ENCODE data around the gene SEPTIN10.
"Not testable (repeated sequence)": the region's sequence is repeated elsewhere in the genome, so short reads cannot be mapped to it uniquely, and the experiment has no call there.

SEPTIN10 gene

GRCh38 chr2:109613922-109614714 is at the start of gene SEPTIN10, which contains the start of gene SOWAHC:
Gene SEPTIN10, minus strand, starts transcription at chr2:109613966. Its CDS starts 139 bp downstream, at chr2:109613827.
Gene SOWAHC, plus strand, starts transcription at chr2:109614364. Its CDS starts 126 bp downstream, at chr2:109614490.
- DNase-seq, result peak; percentile 99

DNA sequence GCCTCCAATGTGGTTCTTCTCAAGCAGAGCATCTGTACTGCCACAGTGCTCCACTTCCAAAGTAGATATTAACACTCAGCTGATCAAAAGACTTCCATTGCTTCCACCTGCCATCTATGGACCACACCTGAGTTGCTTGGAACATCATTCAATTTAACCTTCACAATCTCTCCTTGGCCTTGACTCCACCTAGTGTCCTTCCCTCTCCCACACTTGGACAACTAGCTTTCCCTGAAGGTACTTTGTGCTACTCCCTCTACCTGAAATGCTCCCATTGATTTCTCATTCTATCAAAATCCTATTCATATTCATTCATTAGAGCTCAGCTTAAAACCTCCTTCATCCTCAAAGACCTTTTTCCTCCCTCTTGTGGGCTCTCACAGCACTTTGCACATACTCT is 49.1 kb upstream of the SEPTIN10 start:
- DNase-seq, result no peak

DNA sequence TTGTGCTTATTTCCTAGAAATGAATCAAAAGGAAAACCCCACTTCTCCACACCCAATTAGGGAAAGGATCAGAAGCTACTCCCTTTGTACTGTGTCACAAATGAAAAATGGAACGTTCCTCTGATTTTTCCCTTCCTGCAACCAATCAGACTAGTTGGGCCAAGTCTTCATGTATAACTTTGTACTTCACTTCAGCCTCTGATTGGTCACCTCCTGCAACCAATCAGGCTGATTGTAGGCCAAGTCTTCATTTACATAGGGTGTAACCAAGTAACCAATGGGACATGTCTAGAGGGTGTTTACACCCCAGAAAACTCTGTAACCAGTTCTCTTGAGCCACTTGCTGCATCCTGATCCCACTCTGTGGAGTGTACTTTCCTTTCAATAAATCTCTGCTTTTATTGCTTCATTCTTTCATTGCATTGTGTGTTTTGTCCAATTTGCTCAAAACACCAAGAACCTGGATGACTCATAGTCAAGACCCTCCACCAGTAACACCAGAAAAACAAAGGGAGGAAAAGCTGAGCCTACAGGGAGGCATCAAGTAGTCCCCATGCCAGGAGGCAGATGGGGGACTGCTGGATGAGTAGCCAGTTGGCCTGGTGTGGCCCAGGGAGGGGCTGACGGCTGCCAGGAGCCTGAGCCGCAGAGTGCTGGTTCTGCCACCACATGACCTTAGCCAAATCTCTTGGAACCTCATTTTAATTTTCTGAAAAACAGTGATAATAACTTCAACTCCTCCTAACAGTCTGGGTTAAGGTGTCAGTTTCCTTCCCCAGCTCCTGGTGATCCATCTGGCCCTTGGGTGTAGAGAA is 46.5 kb upstream of the SEPTIN10 start:
- no peak for DNase-seq

- DNase-seq, result no peak
Observed at GRCh38 chr2:109659396-109660045, 45.8 kb upstream of the SEPTIN10 start.

- no peak for DNase-seq
Observed at GRCh38 chr2:109655287-109655686, 41.5 kb upstream of the SEPTIN10 start.

DNA sequence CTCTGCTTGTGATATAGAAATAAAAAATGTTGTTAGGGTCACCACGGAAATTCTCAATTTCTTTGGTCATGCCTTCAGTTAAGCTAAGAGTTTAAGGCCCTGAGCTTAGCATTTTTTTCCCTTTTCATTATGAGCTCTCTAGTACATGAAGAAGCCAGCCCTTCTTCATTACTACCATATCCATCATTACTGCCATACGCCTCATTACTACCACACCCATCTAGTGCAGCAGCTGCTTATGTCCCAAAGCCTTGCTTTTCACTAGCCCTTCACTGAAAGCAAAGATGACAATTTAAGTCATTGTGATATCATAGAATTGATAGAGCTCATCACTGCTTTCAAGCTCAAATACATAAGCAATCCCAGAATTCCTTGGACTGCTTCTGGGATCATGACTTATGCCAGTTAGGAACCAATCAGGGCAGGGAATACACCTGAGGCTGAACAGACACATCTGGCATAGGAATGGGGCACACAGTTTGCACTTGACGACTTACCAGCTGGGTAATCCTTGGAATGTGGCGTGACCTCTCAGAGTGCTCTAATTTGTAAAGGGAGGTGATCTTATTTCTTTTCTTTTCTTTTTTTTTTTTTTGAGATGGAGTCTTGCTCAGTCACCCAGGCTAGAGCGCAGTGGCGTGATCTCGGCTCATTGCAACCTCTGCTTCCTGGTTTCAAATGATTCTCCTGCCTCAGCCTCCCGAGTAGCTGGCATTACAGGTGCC is 40.7 kb upstream of the SEPTIN10 start:
- no peak for DNase-seq

- DNase-seq, result no peak
Observed at GRCh38 chr2:109649736-109650695, 36.2 kb upstream of the SEPTIN10 start.

DNA sequence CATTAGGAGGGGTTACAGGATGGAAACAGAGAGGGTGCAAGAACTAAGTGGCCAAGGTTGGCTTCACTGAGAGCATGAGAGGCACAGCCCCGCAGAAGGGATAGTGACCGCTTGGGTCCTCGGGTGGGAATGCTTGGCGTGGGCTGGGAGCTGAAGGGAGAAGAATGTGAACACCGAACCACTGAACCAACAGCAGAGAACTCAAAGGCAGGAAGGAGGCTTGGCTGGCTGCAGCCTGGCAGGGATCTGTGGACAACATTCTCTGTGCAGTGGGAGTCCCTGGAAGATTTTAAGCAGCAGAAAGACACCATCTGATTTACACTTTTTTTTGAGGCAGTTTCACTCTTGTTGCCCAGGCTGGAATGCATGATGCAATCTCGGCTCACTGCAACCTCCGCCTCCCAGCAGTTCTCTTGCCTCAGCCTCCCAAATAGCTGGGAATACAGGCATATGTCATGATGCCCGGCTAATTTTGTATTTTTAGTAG is 34.3 kb upstream of the SEPTIN10 start:
- no peak for DNase-seq

- DNase-seq, result no peak
Observed at GRCh38 chr2:109647636-109648035, 33.9 kb upstream of the SEPTIN10 start.

DNA sequence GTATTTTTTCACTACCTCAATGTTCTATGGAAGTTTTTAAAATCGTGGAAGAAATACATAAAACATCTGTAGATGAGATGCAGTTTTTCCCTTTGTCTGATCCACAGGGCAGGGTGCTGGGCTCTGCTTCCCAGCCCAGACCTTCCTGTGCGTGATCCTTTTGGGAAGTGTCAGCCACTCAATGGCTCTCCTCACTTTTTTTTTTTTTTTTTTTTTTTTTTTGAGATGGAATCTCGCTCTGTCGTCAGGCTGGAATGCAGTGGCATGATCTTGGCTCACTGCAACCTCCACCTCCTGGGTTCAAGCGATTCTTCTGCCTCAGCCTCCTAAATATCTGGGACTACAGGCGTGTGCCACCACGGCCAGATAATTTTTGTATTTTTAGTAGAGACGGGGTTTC is 33.2 kb upstream of the SEPTIN10 start:
- no peak for DNase-seq

GRCh38 chr2:109645412-109646184 is 31.8 kb upstream of the SEPTIN10 start:
- no peak for DNase-seq

DNA sequence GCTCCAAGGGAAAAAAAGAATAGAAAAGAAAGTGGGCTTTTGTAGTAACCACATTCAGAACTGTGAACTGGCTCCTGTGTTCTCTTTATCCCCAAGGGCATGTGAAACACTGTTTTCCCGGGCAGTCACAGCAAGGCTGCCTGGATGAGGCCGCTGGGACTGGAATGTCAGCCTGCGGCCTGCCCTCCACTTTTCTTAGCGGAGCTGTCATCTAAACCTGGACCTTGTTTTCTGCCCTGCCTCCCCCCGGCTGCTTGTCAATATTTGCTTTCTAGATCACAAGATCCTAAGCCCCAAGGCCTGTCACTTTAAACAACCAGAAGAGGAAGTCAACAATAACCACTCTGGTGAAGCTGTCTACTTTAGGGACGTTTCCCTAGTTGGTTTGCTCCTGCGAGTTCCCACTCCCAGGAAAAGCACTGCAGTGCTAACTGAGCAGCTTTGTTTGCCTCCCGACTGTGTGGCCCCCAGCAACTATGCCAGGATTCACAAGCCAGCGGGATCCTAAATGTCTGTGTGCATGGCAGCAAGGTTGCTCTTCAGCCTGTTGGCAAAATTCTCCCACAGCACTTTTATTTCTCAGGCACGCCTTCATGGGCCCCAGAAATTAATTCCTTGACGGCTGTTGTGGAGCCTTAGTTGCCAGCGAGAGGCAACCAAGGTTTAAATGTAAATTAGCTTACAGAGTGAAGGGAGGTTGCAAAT is 31.0 kb upstream of the SEPTIN10 start:
- peak; percentile 50 for DNase-seq

- DNase-seq, result not testable (repeated sequence)
Observed at GRCh38 chr2:109640000-109640399, 26.2 kb upstream of the SEPTIN10 start.

GRCh38 chr2:109638795-109639194 is 25.0 kb upstream of the SEPTIN10 start:
- no peak for DNase-seq

DNA sequence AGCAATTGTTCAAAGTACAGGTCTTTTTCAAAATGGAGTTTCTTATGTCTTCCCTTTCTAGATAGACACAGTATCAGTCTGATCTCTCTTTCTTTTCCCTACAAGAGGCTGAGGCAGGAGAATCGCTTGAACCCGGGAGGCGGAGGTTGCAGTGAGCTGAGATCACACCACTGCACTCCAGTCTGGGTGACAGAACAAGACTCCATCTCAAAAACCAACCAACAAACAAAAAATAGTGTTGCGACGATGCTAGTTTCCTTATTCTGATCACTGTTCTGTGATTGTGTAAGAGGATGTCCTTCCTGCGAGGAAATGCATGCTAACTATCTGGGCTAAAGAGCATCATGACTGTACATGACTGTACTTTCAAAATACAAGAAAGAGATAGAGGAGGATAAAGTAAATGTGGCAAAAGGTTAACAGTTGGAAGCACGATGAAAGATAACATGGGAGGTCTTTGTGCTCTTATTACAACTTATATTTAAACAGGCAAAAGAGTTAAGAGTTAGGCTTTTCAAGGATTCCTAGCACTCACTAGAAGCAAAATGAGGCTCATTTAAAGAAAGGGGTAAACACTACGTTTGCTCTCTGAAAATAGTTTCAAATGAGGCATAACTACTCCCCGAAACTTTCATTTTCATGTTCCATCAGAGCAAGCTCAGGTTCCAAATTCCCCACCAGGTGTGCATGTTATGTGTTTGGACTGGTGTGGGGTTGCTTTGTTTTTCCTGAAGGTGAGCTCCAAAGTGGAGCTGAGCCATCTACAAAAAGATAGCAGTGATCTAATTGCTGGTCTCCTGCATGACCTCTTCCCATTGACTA is 24.2 kb upstream of the SEPTIN10 start:
- no peak for DNase-seq

GRCh38 chr2:109636317-109636716 is 22.6 kb upstream of the SEPTIN10 start:
- no peak for DNase-seq

DNA sequence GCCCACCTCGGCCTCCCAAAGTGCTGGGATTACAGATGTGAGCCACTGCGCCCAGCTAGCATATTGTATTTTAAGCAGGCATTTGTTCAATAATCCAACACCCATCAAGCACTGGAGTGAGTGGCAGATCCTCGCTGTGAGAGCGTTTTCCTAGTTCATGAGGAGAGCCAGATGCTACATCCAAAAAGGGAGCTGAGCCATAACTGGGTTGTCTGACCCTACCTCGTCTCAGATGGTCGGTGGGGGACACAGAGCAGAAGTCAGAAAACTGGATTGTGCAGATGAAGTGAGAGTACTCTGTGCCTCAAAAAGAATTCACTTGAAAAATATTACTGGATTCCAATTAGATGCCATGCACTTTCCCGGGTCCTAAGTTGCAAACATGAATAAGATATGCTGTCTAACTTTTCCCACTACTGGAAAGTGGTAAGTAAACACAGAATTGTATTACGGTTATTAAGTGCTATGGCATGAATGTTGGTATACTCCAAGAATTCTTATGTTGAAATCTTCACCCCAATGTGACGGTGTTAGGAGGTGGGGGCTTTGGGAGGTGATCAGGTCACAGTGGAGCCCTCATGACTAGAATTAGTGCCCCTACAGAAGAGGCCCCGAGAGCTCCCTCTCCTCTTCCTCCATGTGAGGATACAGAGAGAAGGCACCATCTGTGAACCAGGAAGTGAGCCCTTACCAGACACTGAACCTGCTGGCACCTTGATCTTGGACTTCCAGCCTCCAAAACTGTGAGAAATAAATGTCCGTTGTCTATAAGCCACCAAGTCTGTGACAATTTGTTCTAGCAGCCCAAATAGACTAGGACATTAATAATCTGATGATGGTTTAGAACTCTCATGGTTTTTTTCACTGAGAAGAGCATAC is 21.9 kb upstream of the SEPTIN10 start:
- no peak for DNase-seq

Measured in right forelimb (tissue), 1 donor.